ENCODE measurements around the gene SERTAD2. TPM values are rescaled to one million over a fixed set of nuclear protein-coding genes. Genes with fewer than 3 reads are reported as not detected.

SERTAD2 gene
- total RNA-seq, 2 donors from 2014 or later: 11.2 to 20.7 TPM

GRCh38 chr2:64622443-64623241 lies 31.1 kb downstream of the SERTAD2 start:
- no peak for TF ChIP-seq CTCF (IDR thresholded peaks at IDR 0.05)
- no peak overlapping the region for H3K9ac ChIP-seq (ENCODE audit: low read depth in 2 of 2, low read length in 2 of 2)
- DNase-seq: no peak
- no peak overlapping the region for H3K27ac ChIP-seq
- no peaks in the 10 kb centered on the region for H3K9me3 ChIP-seq
- no peak overlapping the region for H3K4me3 ChIP-seq
- no peaks in the 10 kb centered on the region for H3K27me3 ChIP-seq
- intact Hi-C loops (cut with DNase I): no loop called here
- H3K36me3 ChIP-seq: no peaks in the 10 kb centered on the region
- H3K4me1 ChIP-seq: no peaks in the 10 kb centered on the region

- H3K27ac ChIP-seq: no peak overlapping the region
- intact Hi-C loops (cut with DNase I): no loop called here
- H3K4me1 ChIP-seq: no peaks in the 10 kb centered on the region
- no peak overlapping the region for H3K4me3 ChIP-seq
- H3K36me3 ChIP-seq: no peaks in the 10 kb centered on the region
- DNase-seq: no peak
- H3K9me3 ChIP-seq: no peaks in the 10 kb centered on the region
- H3K27me3 ChIP-seq: no peaks in the 10 kb centered on the region
- no peak for TF ChIP-seq CTCF (IDR thresholded peaks at IDR 0.05)
- H3K9ac ChIP-seq (ENCODE audit: low read depth in 2 of 2, low read length in 2 of 2): no peak overlapping the region
Observed at GRCh38 chr2:64620661-64621060, 33.1 kb downstream of the SERTAD2 start.

- DNase-seq: no peak
- Histone ChIP-seq H3K27ac (no peak overlapping the region), H3K36me3 (no peaks in the 10 kb centered on the region), H3K4me3 (no peak overlapping the region), H3K4me1 (no peaks in the 10 kb centered on the region), H3K9me3 (no peaks in the 10 kb centered on the region), H3K9ac (ENCODE audit: low read depth in 2 of 2, low read length in 2 of 2) (no peak overlapping the region), H3K27me3 (no peaks in the 10 kb centered on the region)
- intact Hi-C loops (cut with DNase I): no loop called here
- no peak for TF ChIP-seq CTCF (IDR thresholded peaks at IDR 0.05)
Observed at GRCh38 chr2:64617631-64618151, 36.0 kb downstream of the SERTAD2 start.

GRCh38 chr2:64615844-64616536 lies 37.7 kb downstream of the SERTAD2 start:
- no peak for TF ChIP-seq CTCF (IDR thresholded peaks at IDR 0.05)
- no peaks in the 10 kb centered on the region for H3K27me3 ChIP-seq
- H3K9me3 ChIP-seq: no peaks in the 10 kb centered on the region
- H3K36me3 ChIP-seq: no peaks in the 10 kb centered on the region
- intact Hi-C loops (cut with DNase I): no loop called here
- no peak for DNase-seq
- H3K9ac ChIP-seq (ENCODE audit: low read depth in 2 of 2, low read length in 2 of 2): no peak overlapping the region
- no peak overlapping the region for H3K27ac ChIP-seq
- no peak overlapping the region for H3K4me3 ChIP-seq
- no peaks in the 10 kb centered on the region for H3K4me1 ChIP-seq

GRCh38 chr2:64615192-64615763 lies 38.4 kb downstream of the SERTAD2 start:
- no peaks in the 10 kb centered on the region for H3K9me3 ChIP-seq
- no peaks in the 10 kb centered on the region for H3K27me3 ChIP-seq
- no peaks in the 10 kb centered on the region for H3K36me3 ChIP-seq
- intact Hi-C loops (cut with DNase I): no loop called here
- H3K4me3 ChIP-seq: no peak overlapping the region
- H3K4me1 ChIP-seq: no peaks in the 10 kb centered on the region
- no peak for TF ChIP-seq CTCF (IDR thresholded peaks at IDR 0.05)
- no peak overlapping the region for H3K27ac ChIP-seq
- DNase-seq: no peak
- no peak overlapping the region for H3K9ac ChIP-seq (ENCODE audit: low read depth in 2 of 2, low read length in 2 of 2)

Data from colonic mucosa (tissue), 4 donors.